Tibial nerve (tissue), 4 donors: ENCODE measurements around the gene SCGB1D1.

Experiments
- CTCF ChIP-seq, 5 experiments: fragments of 200-600 bp in 3 of 5; fragments of 450-650 bp in 2 of 5; sonication (generic) in 3 of 5; IDR thresholded peaks; one replicate each; pipeline ENCODE4 v1.5.1; 2016 to 2019; ENCODE audit warnings: antibody characterized with exemption in 5 of 5, mild to moderate bottlenecking in 3 of 5, moderate library complexity in 2 of 5
- EP300 ChIP-seq, 2 donors: sonication (generic); formaldehyde crosslinking; IDR thresholded peaks; one replicate each; pipeline ENCODE4 v1.6.1; 2017; ENCODE audit warnings: antibody characterized with exemption in 2 of 2, mild to moderate bottlenecking in 1 of 2
- POLR2A ChIP-seq, 2 donors: fragments of 450-650 bp; IDR thresholded peaks; one replicate each; pipeline ENCODE4 v1.6.1; 2017; ENCODE audit warnings: antibody characterized with exemption in 2 of 2, mild to moderate bottlenecking in 2 of 2, moderate library complexity in 2 of 2

- TF ChIP-seq CTCF (IDR thresholded peaks at IDR 0.05), result no peak
- no peak for TF ChIP-seq POLR2A (IDR thresholded peaks at IDR 0.05)
- TF ChIP-seq EP300 (IDR thresholded peaks at IDR 0.05), result no peak
Observed at GRCh38 chr11:62172294-62172693, 17.7 kb upstream of the SCGB1D1 start.
